Muscle layer of colon (tissue), 2 donors: Measurements from ENCODE around the gene CMIP.

ENCODE experiments used
- H3K27ac ChIP-seq: one replicate; pipeline ENCODE4 v1.7.0; 2013; ENCODE audit warnings: low read depth, mild to moderate bottlenecking, low read length, moderate library complexity
- H3K27me3 ChIP-seq, 2 donors: one replicate each; pipeline ENCODE4 v1.7.0; 2013; ENCODE audit warnings: low read length in 2 of 2, mild to moderate bottlenecking in 2 of 2; ENCODE audit not compliant: insufficient read depth in 2 of 2, control insufficient read depth in 1 of 2
- H3K36me3 ChIP-seq: one replicate; pipeline ENCODE4 v1.7.0; 2013; ENCODE audit warnings: mild to moderate bottlenecking, low read length; ENCODE audit not compliant: insufficient read depth
- H3K4me1 ChIP-seq: one replicate; pipeline ENCODE4 v1.7.0; 2013; ENCODE audit warnings: mild to moderate bottlenecking, low read length; ENCODE audit not compliant: insufficient read depth
- H3K4me3 ChIP-seq, 2 donors: one replicate each; pipeline ENCODE4 v1.7.0; 2013; ENCODE audit warnings: low read length in 2 of 2, low read depth in 1 of 2, mild to moderate bottlenecking in 1 of 2, moderate library complexity in 1 of 2
- H3K9ac ChIP-seq: one replicate; pipeline ENCODE4 v1.7.0; 2013; ENCODE audit warnings: low read length
- H3K9me3 ChIP-seq: one replicate; pipeline ENCODE4 v1.7.0; 2013; ENCODE audit warnings: mild to moderate bottlenecking, low read length
- donor health status: abdominal sarcoma.
- donor health status: Adenocarcinoma of cecum.

CMIP gene

DNA sequence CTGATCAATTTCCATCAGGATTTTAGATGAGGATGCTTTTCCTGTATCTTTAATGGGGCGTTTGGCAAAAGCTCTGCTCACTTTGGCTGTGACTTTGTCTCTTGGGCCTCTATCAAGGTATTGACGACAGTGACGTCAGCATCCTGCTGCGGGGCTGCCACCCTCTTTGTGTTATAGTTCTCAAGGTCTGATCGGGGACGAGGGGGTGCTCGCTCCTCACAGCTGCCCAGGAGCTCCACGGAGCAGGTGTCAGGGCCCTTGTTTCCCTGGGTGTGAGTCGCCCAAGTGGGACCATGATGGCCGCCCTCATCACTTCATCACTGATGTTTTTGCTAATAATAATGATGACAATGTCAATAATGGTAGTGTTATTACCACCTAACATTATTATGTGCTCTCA lies 65.4 kb downstream of the CMIP start:
- H3K27me3 ChIP-seq: no peaks in the 10 kb centered on the region
- no peak overlapping the region for H3K4me3 ChIP-seq
- H3K27ac ChIP-seq: no peak overlapping the region
- H3K9me3 ChIP-seq: no peaks in the 10 kb centered on the region
- no peak overlapping the region for H3K9ac ChIP-seq
- peaks cover 13% of the 10 kb centered on the region for H3K4me1 ChIP-seq
- no peaks in the 10 kb centered on the region for H3K36me3 ChIP-seq

DNA sequence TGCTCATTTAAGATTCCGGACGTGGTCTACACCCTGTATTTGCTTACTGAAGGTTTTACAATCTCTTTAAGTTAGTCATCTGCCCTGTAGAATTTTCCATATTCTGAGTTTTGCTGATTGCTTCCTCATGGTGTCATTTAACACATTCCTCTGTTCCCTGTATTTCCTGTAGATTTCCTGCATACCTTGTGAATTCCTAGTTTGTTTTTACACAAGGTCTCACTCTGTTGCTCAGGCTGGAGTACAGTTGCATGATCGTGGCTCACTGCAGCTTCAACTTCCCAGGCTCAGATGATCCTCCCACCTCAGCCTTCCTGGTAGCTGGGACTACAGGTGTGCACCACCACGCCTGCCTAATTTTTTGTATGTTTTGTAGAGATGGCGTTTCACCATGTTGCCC lies 66.8 kb downstream of the CMIP start:
- peaks cover 13% of the 10 kb centered on the region for H3K4me1 ChIP-seq
- H3K4me3 ChIP-seq: no peak overlapping the region
- no peaks in the 10 kb centered on the region for H3K27me3 ChIP-seq
- no peak overlapping the region for H3K27ac ChIP-seq
- H3K9ac ChIP-seq: no peak overlapping the region
- no peaks in the 10 kb centered on the region for H3K36me3 ChIP-seq
- no peaks in the 10 kb centered on the region for H3K9me3 ChIP-seq

DNA sequence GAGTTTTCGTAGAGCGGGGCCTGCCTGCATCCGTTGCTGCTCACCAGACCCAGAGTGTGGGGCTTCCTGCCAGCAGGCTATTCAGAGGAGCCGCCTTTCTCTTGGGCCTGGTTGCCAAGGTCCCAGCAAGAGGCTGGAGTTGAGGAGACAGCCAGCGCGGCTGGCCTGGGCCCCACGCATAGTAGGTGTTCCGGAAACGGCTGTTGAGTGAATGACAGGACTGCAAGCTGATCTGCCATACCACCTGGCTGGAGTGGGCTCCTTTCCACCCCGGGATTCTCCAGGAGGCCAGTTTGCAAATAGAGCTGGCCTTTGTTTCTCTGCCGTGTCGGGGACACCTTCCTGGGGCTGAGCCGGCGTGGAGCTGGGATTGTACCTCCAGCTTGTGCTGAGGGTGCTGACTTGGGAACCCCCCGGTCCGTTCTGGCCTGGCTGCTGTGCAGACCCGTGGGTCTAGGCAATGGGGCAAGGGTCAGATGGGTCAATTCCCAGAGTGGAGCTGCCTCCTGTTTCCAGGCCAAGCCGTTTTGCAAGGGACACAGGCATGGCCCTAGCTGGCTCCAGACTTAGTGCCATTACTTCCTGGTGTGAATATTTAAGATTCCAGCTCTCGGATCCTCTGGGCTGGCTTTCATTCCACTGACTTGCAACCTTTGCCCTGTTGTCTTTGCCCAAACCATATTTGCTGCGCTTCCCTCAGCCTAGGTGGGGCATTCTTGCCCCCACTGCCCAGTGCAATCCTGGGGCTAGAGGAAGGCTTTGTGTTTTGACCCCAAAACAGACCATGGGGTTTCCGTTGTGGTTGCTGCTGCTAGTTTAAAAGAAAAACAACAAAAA lies 68.8 kb downstream of the CMIP start:
- no peaks in the 10 kb centered on the region for H3K9me3 ChIP-seq
- H3K4me3 ChIP-seq: peak overlapping the region in 1 of 2 donors; percentile 12
- no peak overlapping the region for H3K27ac ChIP-seq
- H3K36me3 ChIP-seq: no peaks in the 10 kb centered on the region
- H3K4me1 ChIP-seq: peaks cover 13% of the 10 kb centered on the region
- no peaks in the 10 kb centered on the region for H3K27me3 ChIP-seq
- H3K9ac ChIP-seq: no peak overlapping the region

DNA sequence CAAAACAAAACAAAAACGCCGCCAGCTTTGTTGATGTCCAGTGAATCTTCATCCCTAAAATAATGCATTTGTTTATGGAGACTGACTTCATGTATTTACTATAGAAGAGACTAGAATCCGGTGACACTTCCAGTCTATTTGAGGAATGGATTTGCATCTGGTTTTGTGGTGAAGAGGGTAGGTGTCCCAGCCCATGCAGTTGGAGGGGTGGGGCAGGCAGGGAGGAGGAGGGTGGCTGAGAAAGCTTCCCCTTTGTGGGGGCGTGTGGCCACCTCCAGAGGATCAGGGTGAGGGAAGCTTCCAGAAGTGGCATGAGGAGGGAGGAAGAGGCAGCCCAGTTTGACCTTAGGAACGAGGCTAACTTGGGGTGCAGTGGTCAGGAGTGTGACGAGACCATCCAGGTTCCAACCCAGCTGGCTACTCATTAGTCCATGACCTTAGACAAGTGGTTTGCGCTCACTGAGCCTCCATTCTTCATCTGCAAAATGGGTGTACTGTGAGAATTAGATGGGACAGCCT lies 69.5 kb downstream of the CMIP start:
- Histone ChIP-seq H3K36me3 (no peaks in the 10 kb centered on the region), H3K4me3 (no peak overlapping the region), H3K27ac (no peak overlapping the region), H3K27me3 (no peaks in the 10 kb centered on the region), H3K4me1 (peaks cover 13% of the 10 kb centered on the region), H3K9ac (no peak overlapping the region), H3K9me3 (no peaks in the 10 kb centered on the region)

DNA sequence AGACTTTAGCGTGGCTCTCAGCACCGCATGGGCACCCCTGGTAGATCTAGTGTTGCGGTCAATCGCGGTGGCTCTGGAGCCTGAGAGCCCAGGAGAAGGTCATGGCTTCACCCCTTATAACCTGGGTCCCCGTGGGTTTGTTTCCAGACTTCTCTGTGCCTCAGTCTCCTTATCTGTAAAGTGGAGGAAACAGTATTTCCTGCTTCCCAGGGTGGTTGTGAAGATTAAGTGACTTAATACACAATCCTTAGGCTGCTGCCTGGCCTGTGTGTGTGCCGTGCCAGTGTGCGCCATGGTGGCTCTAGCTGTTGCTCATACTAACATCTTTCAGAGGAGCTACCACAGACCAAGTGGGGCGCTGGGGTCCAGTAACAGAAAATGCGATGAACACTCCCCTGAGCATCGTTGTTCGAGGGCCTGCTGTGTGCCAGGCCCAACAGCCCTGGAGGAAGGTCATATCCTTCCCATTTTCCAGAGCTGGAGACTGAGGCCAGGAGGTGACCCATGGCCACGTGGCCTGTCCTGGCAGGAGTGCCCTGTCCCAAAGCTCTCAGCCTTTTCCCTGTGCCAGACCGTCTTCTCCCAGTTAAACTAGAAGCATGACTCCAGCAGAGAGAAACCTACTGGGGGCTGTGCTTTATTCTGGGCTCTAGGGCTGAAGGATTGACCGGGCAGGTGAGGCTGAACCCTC lies 70.1 kb downstream of the CMIP start:
- Histone ChIP-seq H3K27ac (no peak overlapping the region), H3K36me3 (no peaks in the 10 kb centered on the region), H3K4me1 (peaks cover 13% of the 10 kb centered on the region), H3K4me3 (no peak overlapping the region), H3K9ac (no peak overlapping the region), H3K27me3 (no peaks in the 10 kb centered on the region), H3K9me3 (no peaks in the 10 kb centered on the region)

DNA sequence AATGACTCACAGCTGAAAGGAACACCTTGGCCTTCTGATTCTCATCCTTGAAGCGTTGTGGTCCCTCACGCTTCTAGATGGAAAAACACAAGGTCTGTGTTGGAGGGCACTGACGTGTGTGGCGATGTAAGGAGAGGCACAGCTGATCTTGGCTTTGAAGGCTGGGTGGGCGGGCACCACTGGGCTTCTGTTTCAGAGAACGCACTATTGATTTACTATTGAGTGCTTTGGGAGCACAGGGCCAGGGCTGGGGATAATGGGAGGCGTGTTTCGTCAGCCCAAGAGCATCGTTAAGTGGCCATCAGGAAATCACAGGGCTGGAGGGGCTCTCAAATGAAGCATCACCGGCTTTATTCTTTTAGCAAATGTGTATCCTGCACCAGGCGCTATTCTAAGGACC lies 70.7 kb downstream of the CMIP start:
- Histone ChIP-seq H3K9me3 (no peaks in the 10 kb centered on the region), H3K9ac (no peak overlapping the region), H3K36me3 (no peaks in the 10 kb centered on the region), H3K27me3 (no peaks in the 10 kb centered on the region), H3K4me1 (peaks cover 13% of the 10 kb centered on the region), H3K4me3 (no peak overlapping the region), H3K27ac (no peak overlapping the region)

DNA sequence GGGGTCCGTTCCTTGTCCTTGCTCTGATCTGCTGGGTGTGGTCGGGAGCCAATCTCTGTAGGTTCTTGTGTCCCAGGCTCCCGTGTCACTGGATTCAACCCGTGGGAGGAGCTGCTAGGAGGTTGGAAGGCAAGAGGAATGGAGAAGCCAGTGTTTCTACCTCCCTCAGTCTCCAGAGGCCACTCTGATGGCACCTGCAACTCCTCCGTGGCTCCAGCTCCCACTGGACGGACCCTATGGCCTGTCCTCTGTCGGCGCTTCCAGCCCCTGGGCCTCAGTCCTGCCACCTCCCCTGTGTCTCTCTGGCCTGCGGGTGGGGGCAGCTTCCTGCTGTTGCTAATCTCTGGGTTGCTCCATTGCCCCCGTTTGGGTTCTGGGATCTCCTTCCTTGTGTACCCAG lies 71.1 kb downstream of the CMIP start:
- Histone ChIP-seq H3K27me3 (no peaks in the 10 kb centered on the region), H3K27ac (no peak overlapping the region), H3K9me3 (no peaks in the 10 kb centered on the region), H3K36me3 (no peaks in the 10 kb centered on the region), H3K9ac (no peak overlapping the region), H3K4me1 (peaks cover 13% of the 10 kb centered on the region), H3K4me3 (no peak overlapping the region)

DNA sequence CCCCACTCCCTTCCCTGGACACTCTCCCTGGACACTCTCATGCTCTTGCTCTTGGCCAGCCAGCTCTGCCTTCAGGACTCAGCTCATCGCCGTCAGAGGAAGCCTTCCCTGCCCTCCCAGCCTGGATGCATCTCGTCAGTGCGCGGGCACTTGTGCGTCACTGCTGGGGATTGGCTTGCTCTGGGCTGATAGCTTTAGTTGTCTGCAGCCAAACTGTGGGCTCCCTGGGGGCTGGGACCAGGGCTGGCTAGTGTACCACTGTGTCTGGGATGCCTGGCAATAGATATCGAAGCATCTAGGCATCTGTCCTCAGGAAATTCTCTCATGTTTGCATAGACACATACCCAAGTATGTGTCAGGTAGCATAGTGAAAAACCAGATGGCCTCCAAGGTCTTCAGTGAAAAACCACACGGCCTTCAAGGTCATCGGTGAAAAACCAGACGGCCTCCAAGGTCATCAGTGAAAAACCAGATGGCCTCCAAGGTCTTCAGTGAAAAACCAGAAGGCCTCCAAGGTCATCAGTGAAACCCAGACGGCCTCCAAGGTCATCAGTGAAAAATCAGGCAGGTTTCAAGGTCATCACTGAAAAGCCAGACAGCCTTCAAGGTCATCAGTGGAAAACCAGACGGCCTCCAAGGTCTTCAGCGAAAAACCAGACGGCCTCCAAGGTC lies 72.0 kb downstream of the CMIP start:
- no peaks in the 10 kb centered on the region for H3K9me3 ChIP-seq
- no peak overlapping the region for H3K9ac ChIP-seq
- H3K27ac ChIP-seq: no peak overlapping the region
- no peaks in the 10 kb centered on the region for H3K27me3 ChIP-seq
- peaks cover 13% of the 10 kb centered on the region for H3K4me1 ChIP-seq
- no peaks in the 10 kb centered on the region for H3K36me3 ChIP-seq
- no peak overlapping the region for H3K4me3 ChIP-seq

DNA sequence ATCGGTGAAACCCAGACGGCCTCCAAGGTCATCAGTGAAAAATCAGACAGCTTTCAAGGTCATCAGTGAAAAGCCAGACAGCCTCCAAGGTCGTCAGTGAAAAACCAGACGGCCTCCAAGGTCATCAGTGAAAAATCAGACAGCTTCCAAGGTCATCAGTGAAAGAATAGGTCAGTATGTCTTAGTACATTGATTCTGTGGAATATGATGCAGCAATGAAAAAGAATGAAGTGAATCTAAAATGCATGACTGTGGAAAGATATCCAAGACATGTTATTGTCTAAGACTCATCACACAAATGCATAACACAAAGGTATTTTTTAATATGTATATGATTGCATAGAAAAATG lies 72.5 kb downstream of the CMIP start:
- Histone ChIP-seq H3K9me3 (no peaks in the 10 kb centered on the region), H3K36me3 (no peaks in the 10 kb centered on the region), H3K9ac (no peak overlapping the region), H3K4me1 (peaks cover 13% of the 10 kb centered on the region), H3K27ac (no peak overlapping the region), H3K4me3 (no peak overlapping the region), H3K27me3 (no peaks in the 10 kb centered on the region)

DNA sequence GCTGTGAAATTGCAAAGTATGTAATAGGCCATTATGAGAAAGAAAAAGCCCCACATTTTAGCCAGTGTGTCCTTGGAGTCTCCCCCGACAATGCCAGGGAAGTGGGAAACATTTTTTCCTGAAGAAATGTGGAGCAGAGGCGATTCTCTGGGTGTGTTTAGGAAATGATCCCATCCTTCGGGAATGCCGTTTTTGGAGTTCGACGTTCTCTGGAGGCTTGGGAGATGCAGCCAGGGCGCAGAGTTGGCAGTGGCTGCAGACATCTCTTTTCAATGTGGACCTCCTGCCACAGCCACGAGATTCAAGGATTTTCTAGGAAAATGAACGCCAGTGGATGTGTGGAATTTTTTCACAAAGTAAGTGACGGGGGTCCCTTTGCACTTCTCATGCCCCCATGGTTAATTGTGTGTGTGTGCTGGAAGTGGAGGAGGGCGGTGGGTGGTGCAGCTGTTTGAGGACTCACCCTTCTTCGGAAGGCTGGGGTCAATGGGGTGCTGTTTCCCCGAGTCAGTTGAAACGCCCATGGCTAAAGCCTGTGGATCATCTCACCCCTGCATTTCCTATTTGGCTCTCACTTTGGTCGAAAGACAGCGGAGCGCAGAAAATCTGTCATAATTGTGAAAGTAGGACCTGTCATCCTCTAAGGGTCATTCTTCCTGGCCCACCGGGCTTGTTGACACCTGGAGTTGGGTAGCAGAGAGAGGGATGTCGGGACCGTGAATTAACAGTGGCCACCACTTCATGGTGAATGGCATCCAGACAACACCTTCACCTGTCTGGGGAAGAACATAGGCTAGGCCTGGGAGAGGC lies 73.2 kb downstream of the CMIP start:
- H3K36me3 ChIP-seq: no peaks in the 10 kb centered on the region
- no peak overlapping the region for H3K27ac ChIP-seq
- no peak overlapping the region for H3K9ac ChIP-seq
- H3K4me1 ChIP-seq: peaks cover 12% of the 10 kb centered on the region
- H3K27me3 ChIP-seq: no peaks in the 10 kb centered on the region
- H3K9me3 ChIP-seq: no peaks in the 10 kb centered on the region
- no peak overlapping the region for H3K4me3 ChIP-seq

DNA sequence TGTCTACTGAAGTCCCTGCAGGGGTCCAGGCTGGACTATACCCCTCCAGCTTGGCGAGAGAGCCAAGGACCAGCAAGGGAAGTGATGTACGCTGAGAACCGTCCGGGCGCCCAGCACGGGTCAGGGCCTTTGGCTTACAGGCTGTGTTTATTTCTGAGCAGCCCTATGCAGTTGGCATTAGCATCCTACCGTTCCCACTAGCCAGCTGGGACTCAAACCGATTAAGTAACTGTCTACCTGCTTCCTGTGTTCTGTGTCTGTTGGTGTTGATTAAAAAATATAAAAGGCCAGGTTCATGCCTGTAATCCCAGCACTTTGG lies 73.8 kb downstream of the CMIP start:
- H3K4me1 ChIP-seq: peaks cover 6% of the 10 kb centered on the region
- no peaks in the 10 kb centered on the region for H3K27me3 ChIP-seq
- no peak overlapping the region for H3K27ac ChIP-seq
- no peak overlapping the region for H3K9ac ChIP-seq
- H3K9me3 ChIP-seq: no peaks in the 10 kb centered on the region
- no peaks in the 10 kb centered on the region for H3K36me3 ChIP-seq
- no peak overlapping the region for H3K4me3 ChIP-seq
